DMS53 treated with DMSO at 0.1 percent for 48 hours (cell line): ENCODE measurements around the gene ABHD2.

Experiments used
- DNase-seq: peaks from one replicate; lab custom pipeline; 2025; ENCODE audit not compliant: unreplicated experiment; lab: John Stamatoyannopoulos, UW

The ABHD2 gene

GRCh38 chr15:89096664-89097063 is 8.4 kb downstream of the ABHD2 start:
- no peak for DNase-seq

DNA sequence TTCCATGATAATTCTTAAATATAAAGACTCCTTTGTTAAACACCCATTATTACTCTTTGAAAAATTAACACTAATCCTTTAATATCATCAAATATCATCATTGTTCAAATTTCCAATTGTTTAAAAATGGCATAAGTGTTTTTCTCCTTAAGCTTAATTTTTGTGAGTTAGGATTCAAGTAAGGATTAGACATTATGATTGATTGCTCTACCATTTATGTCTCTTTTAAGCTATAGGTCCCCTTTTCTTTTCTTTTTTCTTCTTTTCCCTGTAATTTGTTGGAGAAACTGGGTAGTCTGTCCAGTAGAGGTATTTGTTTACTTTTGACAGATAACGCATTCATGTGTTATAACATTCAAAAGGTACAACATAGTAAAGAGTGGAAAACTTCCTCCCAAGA is 9.1 kb downstream of the ABHD2 start:
- DNase-seq = no peak

DNA sequence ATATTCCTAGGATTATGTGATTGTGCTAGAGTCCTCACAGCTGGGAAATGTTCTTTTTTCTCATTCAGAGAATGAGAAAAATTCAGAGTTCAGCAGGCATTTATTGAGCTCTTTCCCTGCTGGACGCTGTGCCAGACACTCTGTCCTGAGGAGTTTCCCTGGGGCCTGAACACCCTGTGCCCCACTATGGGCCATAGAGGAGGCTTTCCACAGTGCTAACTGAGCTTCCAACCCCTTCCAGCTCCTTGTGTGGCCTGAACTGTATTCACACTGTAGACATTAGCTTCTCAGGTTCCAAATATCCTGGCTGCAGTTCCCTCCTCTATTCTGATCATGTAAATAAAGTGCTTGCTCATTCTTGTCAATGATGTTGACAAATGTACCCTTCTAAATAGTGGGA is 10.0 kb downstream of the ABHD2 start:
- peak; percentile 19 for DNase-seq

- DNase-seq = no peak
These were observed 11.7 kb downstream of the ABHD2 start for GRCh38 chr15:89099968-89100367.

- peak; percentile 68 for DNase-seq
These were observed 13.3 kb downstream of the ABHD2 start for GRCh38 chr15:89101302-89102193.

GRCh38 chr15:89103481-89104171 is 15.4 kb downstream of the ABHD2 start:
- DNase-seq = no peak

GRCh38 chr15:89104172-89104564 is 15.9 kb downstream of the ABHD2 start:
- no peak for DNase-seq

- no peak for DNase-seq
These were observed 16.9 kb downstream of the ABHD2 start for GRCh38 chr15:89105147-89105546.

- no peak for DNase-seq
These were observed 17.9 kb downstream of the ABHD2 start for GRCh38 chr15:89106200-89106599.

- no peak for DNase-seq
These were observed 19.7 kb downstream of the ABHD2 start for GRCh38 chr15:89107984-89108383.

GRCh38 chr15:89108835-89109234 is 20.6 kb downstream of the ABHD2 start:
- no peak for DNase-seq

DNA sequence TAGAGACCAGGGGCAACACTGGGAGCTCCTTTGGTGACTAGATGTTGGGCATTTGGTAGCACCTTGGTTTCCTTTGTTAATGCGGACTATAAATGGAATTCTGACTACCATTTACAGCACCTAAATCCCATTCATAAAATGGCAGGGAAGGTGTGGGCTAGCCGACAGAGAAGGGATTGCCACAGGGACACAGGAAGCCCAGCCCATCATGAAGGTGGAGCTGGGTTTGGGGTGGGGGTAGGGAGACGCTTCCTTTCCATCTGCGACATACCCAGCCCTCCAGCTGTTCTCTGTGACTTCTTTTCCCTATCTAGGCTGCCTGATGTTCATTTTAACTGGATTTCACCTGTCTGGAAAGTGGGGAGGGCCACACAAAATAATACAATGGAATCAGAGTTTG is 21.0 kb downstream of the ABHD2 start:
- DNase-seq = no peak

- DNase-seq = no peak
These were observed 21.8 kb downstream of the ABHD2 start for GRCh38 chr15:89110060-89110459.

GRCh38 chr15:89111352-89111751 is 23.1 kb downstream of the ABHD2 start:
- DNase-seq = no peak

- DNase-seq = no peak
These were observed 23.7 kb downstream of the ABHD2 start for GRCh38 chr15:89111961-89112340.

- no peak for DNase-seq
These were observed 24.2 kb downstream of the ABHD2 start for GRCh38 chr15:89112341-89112971.

DNA sequence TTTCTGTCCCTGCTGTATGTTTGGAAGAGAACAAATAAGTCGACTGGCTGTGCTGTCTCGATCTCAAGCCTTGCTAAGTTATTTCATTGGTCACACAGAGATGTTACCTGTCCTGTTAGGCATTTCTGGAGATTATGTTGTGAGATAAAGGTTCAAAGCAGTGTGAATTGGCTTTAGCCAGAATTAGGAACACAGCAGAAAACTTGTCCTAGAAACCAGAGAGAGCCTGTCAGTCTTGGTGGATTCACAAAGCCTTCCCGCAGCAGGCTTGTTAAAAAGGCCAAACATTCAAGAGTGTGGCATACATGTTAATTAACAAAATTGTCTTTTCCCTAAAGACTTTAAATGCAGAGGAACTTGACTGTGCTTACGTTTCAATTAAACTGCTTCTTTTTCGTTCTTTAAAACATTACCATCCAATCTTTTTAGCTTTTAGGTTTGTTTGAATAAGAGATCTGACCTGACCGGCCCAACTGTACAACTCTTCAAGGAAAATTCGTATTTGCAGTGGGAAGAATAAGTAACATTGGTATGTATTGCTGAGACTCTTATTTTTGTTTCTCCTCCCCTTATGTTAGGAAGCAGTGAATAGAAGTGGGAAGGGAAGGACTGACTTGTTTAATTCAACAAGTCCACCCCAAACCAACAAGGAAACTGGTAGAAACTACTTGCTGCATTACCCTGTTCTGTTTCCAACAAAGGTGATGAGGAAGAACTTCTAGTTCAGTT is 25.2 kb downstream of the ABHD2 start:
- DNase-seq = no peak

GRCh38 chr15:89114990-89115389 is 26.7 kb downstream of the ABHD2 start:
- DNase-seq = peak; percentile 68

DNA sequence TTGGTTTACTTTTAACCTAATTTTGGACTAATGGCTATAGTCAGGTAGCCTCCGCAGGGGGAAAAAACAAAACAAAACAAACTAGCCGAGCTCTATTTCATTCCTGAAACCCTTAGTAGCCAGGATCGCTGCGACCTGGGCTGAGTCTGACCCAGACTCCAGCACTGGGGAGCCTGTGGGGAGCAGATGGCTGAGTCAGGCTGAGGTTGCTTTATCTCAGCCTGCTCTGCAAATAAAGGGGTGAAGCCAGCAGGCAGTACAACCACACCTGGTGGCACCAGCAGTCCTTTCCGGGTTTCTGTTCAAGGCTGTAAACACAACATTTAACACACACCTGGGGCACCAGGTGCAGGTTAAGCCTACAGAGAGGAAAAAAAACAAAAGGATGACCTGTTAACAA is 27.3 kb downstream of the ABHD2 start:
- peak; percentile 88 for DNase-seq

DNA sequence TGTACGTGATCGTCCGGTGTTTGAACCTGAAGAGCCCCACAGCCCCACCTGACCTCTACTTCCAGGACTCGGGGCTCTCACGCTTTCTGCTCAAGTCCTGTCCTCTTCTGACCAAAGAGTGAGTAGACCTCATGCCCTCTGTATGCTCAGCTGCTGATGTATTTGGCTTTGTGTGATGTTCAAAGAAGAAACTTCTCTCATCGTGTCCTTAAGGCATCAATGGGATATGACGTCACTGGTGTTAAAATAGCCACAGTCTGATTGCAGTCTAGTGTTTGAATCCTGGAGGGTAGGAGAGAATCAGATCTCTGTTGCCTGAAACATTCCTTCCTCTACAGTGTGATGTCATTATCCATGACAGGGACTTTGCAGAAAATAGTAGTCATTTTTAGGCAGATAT is 28.1 kb downstream of the ABHD2 start:
- peak; percentile 96 for DNase-seq

GRCh38 chr15:89117790-89118189 is 29.5 kb downstream of the ABHD2 start:
- no peak for DNase-seq
